KMS-11 (cell line): Measurements from ENCODE around the gene FLCN.

ENCODE experiments used
- H2AFZ ChIP-seq: fragments of 200-600 bp; sonication (generic); 2 replicates; pipeline ENCODE4 v1.6.1; 2016; ENCODE audit warnings: antibody characterized with exemption, mixed run types, low read depth
- H3K27ac ChIP-seq: fragments of 200-600 bp; sonication (generic); 2 replicates; pipeline ENCODE4 v1.6.1; 2016; ENCODE audit warnings: mild to moderate bottlenecking, mixed run types
- H3K27me3 ChIP-seq: fragments of 200-600 bp; sonication (generic); 2 replicates; pipeline ENCODE4 v1.6.1; 2017; ENCODE audit warnings: mild to moderate bottlenecking, low read depth, mixed run types, moderate library complexity; ENCODE audit not compliant: insufficient read depth
- H3K36me3 ChIP-seq: fragments of 200-600 bp; sonication (generic); 2 replicates; pipeline ENCODE4 v1.6.1; 2017; ENCODE audit warnings: mild to moderate bottlenecking, mixed run types; ENCODE audit not compliant: insufficient read depth
- H3K4me1 ChIP-seq: fragments of 200-600 bp; sonication (generic); 2 replicates; pipeline ENCODE4 v1.6.1; 2016; ENCODE audit warnings: mild to moderate bottlenecking, low read depth, mixed run types; ENCODE audit not compliant: poor library complexity, severe bottlenecking
- H3K4me2 ChIP-seq: fragments of 200-600 bp; sonication (generic); 2 replicates; pipeline ENCODE4 v1.7.0; 2016; ENCODE audit warnings: mild to moderate bottlenecking, mixed run types
- H3K4me3 ChIP-seq: fragments of 200-600 bp; sonication (generic); IDR thresholded peaks from 2 replicates; pipeline ENCODE4 v1.6.1; 2017; ENCODE audit warnings: low read depth, low read length, mixed read lengths; ENCODE audit not compliant: insufficient read depth
- H3K79me2 ChIP-seq: fragments of 200-600 bp; sonication (generic); 2 replicates; pipeline ENCODE4 v1.6.1; 2016; ENCODE audit warnings: low read depth, mixed run types; ENCODE audit not compliant: insufficient read depth
- H3K9ac ChIP-seq: fragments of 200-600 bp; sonication (generic); 2 replicates; pipeline ENCODE4 v1.6.1; 2016; ENCODE audit warnings: mild to moderate bottlenecking, mixed run types
- H4K20me1 ChIP-seq: fragments of 200-600 bp; sonication (generic); 2 replicates; pipeline ENCODE4 v1.6.1; 2016; ENCODE audit warnings: mild to moderate bottlenecking, mixed run types; ENCODE audit not compliant: insufficient read depth
- TF ChIP-seq, protein P1 (sequence below): fragments of 200-600 bp; sonication (generic); conservative IDR thresholded peaks from 2 replicates; pipeline ENCODE4 v1.6.1; 2017; ENCODE audit warnings: low read depth, mild to moderate bottlenecking, antibody characterized with exemption, low read length, moderate library complexity, mixed read lengths

Gene FLCN

DNA sequence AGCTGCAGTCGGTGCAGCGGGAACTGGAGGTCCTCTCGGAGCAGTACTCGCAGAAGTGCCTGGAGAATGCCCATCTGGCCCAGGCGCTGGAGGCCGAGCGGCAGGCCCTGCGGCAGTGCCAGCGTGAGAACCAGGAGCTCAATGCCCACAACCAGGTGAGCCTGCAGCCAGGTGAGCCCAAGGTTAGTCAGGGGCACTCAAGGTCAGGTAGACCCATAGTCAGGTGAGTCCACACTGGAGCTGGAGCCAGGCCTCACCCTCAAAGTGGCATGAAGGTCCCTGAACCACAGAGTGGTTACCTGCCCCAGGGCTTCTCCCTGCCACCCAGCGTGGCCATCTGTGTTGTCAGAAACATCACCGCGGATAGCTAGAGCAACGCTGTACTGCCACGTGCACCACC, 63.0 kb downstream of the FLCN start:
- H3K4me1 ChIP-seq: no peaks in the 10 kb centered on the region
- H4K20me1 ChIP-seq: no peaks in the 10 kb centered on the region
- H3K27me3 ChIP-seq: no peaks in the 10 kb centered on the region
- TF ChIP-seq, protein P1, sequence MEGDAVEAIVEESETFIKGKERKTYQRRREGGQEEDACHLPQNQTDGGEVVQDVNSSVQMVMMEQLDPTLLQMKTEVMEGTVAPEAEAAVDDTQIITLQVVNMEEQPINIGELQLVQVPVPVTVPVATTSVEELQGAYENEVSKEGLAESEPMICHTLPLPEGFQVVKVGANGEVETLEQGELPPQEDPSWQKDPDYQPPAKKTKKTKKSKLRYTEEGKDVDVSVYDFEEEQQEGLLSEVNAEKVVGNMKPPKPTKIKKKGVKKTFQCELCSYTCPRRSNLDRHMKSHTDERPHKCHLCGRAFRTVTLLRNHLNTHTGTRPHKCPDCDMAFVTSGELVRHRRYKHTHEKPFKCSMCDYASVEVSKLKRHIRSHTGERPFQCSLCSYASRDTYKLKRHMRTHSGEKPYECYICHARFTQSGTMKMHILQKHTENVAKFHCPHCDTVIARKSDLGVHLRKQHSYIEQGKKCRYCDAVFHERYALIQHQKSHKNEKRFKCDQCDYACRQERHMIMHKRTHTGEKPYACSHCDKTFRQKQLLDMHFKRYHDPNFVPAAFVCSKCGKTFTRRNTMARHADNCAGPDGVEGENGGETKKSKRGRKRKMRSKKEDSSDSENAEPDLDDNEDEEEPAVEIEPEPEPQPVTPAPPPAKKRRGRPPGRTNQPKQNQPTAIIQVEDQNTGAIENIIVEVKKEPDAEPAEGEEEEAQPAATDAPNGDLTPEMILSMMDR: no peak
- no peak overlapping the region for H3K4me2 ChIP-seq
- no peak overlapping the region for H3K27ac ChIP-seq
- H2AFZ ChIP-seq: no peak overlapping the region
- no peak overlapping the region for H3K9ac ChIP-seq
- no peaks in the 10 kb centered on the region for H3K36me3 ChIP-seq
- H3K4me3 ChIP-seq: no peak overlapping the region
- H3K79me2 ChIP-seq: no peaks in the 10 kb centered on the region

DNA sequence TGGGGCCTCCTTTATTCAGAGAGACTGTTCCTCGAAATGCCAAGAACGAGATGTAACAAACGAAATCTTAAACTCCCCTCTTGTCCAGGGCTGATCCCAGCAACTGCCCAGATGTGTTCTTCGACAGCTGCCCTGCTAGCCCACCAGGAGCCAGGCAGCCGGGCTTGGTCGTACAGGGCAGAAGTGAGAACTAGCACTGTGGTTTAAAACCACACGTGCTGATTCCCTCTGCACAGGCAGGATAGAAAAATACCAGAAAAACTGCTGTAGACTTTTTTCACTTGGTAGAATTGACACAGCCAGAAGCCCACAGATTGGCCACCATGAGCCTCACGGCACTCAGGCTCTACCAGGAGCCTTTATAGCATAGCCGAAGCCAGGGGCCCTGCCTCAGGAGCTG, 64.0 kb downstream of the FLCN start:
- no peak overlapping the region for H2AFZ ChIP-seq
- no peaks in the 10 kb centered on the region for H3K4me1 ChIP-seq
- no peak overlapping the region for H3K9ac ChIP-seq
- H3K27ac ChIP-seq: no peak overlapping the region
- no peaks in the 10 kb centered on the region for H3K36me3 ChIP-seq
- H3K27me3 ChIP-seq: no peaks in the 10 kb centered on the region
- H3K79me2 ChIP-seq: no peaks in the 10 kb centered on the region
- H4K20me1 ChIP-seq: no peaks in the 10 kb centered on the region
- no peak overlapping the region for H3K4me2 ChIP-seq
- TF ChIP-seq, protein P1: no peak
- H3K4me3 ChIP-seq: no peak overlapping the region

DNA sequence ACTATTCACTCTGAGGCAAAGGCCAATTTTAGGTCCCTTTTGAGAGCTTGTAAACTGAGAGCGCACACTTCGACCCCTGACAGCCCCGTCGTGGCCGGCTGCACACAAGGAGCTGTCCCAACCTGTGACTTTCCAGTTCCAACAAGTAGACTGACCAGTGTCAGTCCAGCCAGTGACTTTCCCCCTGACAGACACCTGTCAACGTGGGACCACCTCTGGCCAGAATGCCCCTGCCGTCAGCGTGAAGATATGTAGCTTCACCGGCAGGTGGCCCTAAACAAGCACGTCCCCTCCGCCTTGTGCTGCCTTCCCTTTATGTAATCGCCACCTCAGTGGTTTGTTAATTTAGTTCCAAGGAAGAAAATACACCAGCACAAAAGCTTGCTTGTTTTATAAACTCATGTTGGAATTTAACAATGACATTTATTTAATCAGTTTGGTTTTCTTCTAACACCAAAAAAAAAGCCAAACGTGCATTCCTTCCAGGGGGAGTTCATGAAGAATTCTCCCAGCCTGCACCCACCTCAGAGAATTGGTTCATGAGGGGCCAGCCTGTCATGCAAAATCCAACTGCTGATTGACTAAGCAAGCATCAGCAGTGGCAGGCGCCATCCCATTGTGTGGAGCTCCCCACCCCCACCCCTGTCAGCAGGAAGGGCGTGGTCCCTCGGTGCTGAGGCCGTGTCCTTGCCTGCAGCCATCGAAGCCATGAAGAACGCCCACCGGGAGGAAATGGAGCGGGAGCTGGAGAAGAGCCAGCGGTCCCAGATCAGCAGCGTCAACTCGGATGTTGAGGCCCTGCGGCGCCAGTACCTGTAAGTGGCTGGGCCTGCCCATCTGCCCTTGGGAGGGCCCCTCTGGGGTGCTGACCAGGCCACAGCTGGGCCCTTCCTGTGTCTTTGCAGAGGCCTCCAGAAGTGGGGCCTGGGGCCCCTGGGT, 64.7 kb downstream of the FLCN start:
- H3K4me2 ChIP-seq: no peak overlapping the region
- no peaks in the 10 kb centered on the region for H3K27me3 ChIP-seq
- TF ChIP-seq, protein P1: no peak
- H3K27ac ChIP-seq: no peak overlapping the region
- H3K9ac ChIP-seq: no peak overlapping the region
- H3K36me3 ChIP-seq: no peaks in the 10 kb centered on the region
- no peaks in the 10 kb centered on the region for H3K79me2 ChIP-seq
- H2AFZ ChIP-seq: no peak overlapping the region
- H3K4me1 ChIP-seq: no peaks in the 10 kb centered on the region
- no peaks in the 10 kb centered on the region for H4K20me1 ChIP-seq
- no peak overlapping the region for H3K4me3 ChIP-seq

DNA sequence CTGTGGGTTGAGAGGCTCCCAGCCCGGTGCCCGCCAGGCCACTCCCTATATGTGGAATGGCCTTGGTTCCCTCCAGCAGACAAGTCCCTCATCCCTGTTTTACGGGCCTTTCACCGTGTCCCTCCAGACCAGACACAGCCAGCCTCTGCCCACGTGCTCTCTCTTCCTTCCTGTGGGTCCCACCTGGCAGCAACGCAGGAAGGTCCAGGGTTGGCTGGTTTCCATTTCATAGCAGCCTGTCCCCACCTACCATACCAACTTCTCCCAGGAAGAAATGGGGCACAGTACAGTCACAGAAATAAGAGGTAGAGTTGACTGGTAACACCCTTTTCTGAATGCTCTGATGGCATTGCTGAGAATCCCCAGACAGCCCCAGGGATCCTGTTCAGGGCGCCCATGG, 65.8 kb downstream of the FLCN start:
- no peaks in the 10 kb centered on the region for H3K27me3 ChIP-seq
- no peaks in the 10 kb centered on the region for H3K36me3 ChIP-seq
- no peak overlapping the region for H3K9ac ChIP-seq
- no peak overlapping the region for H2AFZ ChIP-seq
- H4K20me1 ChIP-seq: no peaks in the 10 kb centered on the region
- TF ChIP-seq, protein P1: no peak
- no peak overlapping the region for H3K4me2 ChIP-seq
- no peak overlapping the region for H3K4me3 ChIP-seq
- no peaks in the 10 kb centered on the region for H3K4me1 ChIP-seq
- no peaks in the 10 kb centered on the region for H3K79me2 ChIP-seq
- H3K27ac ChIP-seq: no peak overlapping the region
